SK-N-SH treated with all-trans-retinoic acid at 6 μM for 48 hours (cell line): Measurements from ENCODE around the gene ACTR2.

ENCODE experiments used
- ATAC-seq: fragments of 200-7000 bp; cut with Tn5 transposase; 3 replicates; pipeline ENCODE4 v1.9.1; 2020; ENCODE audit warnings: mild to moderate bottlenecking, moderate library complexity
- ARNTL ChIP-seq: fragments of 450-650 bp; formaldehyde crosslinking; IDR thresholded peaks from 2 replicates; pipeline ENCODE4 v1.5.0; 2020; ENCODE audit warnings: low read depth, mild to moderate bottlenecking, moderate library complexity, borderline replicate concordance
- BACH2 ChIP-seq: fragments of 250-450 bp; sonication (Bioruptor Pico); IDR thresholded peaks from 2 replicates; pipeline ENCODE4 v1.9.0; 2021; ENCODE audit warnings: mild to moderate bottlenecking, borderline replicate concordance
- ESRRG ChIP-seq: fragments of 250-450 bp; sonication (Bioruptor Pico); IDR thresholded peaks from 2 replicates; pipeline ENCODE4 v1.6.1; 2021; ENCODE audit warnings: mild to moderate bottlenecking
- GLIS3 ChIP-seq: fragments of 250-450 bp; sonication (Bioruptor Pico); IDR thresholded peaks from 2 replicates; pipeline ENCODE4 v1.5.0; 2020; ENCODE audit warnings: mild to moderate bottlenecking, moderate library complexity
- ISL1 ChIP-seq: fragments of 250-450 bp; sonication (Bioruptor Pico); IDR thresholded peaks from 2 replicates; pipeline ENCODE4 v2.1.2; 2022; ENCODE audit warnings: mild to moderate bottlenecking, moderate library complexity
- PPARA ChIP-seq: fragments of 250-450 bp; sonication (Bioruptor Pico); IDR thresholded peaks from 2 replicates; pipeline ENCODE4 v1.5.0; 2020; ENCODE audit warnings: mild to moderate bottlenecking, borderline replicate concordance
- RARB ChIP-seq: fragments of 250-450 bp; sonication (Bioruptor Pico); IDR thresholded peaks from 2 replicates; pipeline ENCODE4 v1.8.0; 2021; ENCODE audit warnings: mild to moderate bottlenecking, moderate library complexity
- SNAI2 ChIP-seq: fragments of 250-450 bp; sonication (Bioruptor Pico); IDR thresholded peaks from 2 replicates; pipeline ENCODE4 v1.5.0; 2020; ENCODE audit warnings: mild to moderate bottlenecking, moderate library complexity
- TCF4 ChIP-seq: fragments of 250-450 bp; sonication (Bioruptor Pico); IDR thresholded peaks from 2 replicates; pipeline ENCODE4 v1.8.0; 2021; ENCODE audit warnings: mild to moderate bottlenecking, moderate library complexity, borderline replicate concordance
- TOX ChIP-seq: fragments of 250-450 bp; sonication (Bioruptor Pico); IDR thresholded peaks from 2 replicates; pipeline ENCODE4 v1.8.0; 2021; ENCODE audit warnings: mild to moderate bottlenecking, moderate library complexity, borderline replicate concordance
- TSHZ2 ChIP-seq: fragments of 250-450 bp; sonication (Bioruptor Pico); IDR thresholded peaks from 2 replicates; pipeline ENCODE4 v1.5.0; 2020; ENCODE audit warnings: mild to moderate bottlenecking, moderate library complexity
- ZC3H10 ChIP-seq: fragments of 250-450 bp; sonication (Bioruptor Pico); IDR thresholded peaks from 2 replicates; pipeline ENCODE4 v1.5.1; 2021; ENCODE audit warnings: mild to moderate bottlenecking, moderate library complexity
- ZFP3 ChIP-seq: fragments of 250-450 bp; sonication (Bioruptor Pico); IDR thresholded peaks from 2 replicates; pipeline ENCODE4 v1.5.0; 2020; ENCODE audit warnings: mild to moderate bottlenecking, moderate library complexity
- ZFP30 ChIP-seq: fragments of 450-650 bp; formaldehyde crosslinking; IDR thresholded peaks from 2 replicates; pipeline ENCODE4 v1.5.0; 2022; ENCODE audit warnings: mild to moderate bottlenecking, moderate library complexity
- ZNF70 ChIP-seq: fragments of 450-650 bp; formaldehyde crosslinking; IDR thresholded peaks from 2 replicates; pipeline ENCODE4 v1.5.0; 2020; ENCODE audit warnings: mild to moderate bottlenecking, moderate library complexity
- ZNF8 ChIP-seq: fragments of 450-650 bp; formaldehyde crosslinking; IDR thresholded peaks from 2 replicates; pipeline ENCODE4 v1.5.0; 2020; ENCODE audit warnings: mild to moderate bottlenecking, moderate library complexity
- TF ChIP-seq, protein P1 (sequence below): fragments of 250-450 bp; sonication (Bioruptor Pico); IDR thresholded peaks from 2 replicates; pipeline ENCODE4 v1.8.0; 2020; ENCODE audit warnings: mild to moderate bottlenecking, moderate library complexity, borderline replicate concordance
- TF ChIP-seq, protein P2 (sequence below): fragments of 250-450 bp; sonication (Bioruptor Pico); IDR thresholded peaks from 2 replicates; pipeline ENCODE4 v1.8.0; 2021; ENCODE audit warnings: low read depth, mild to moderate bottlenecking, moderate library complexity, borderline replicate concordance
- TF ChIP-seq, protein P3 (sequence below): fragments of 250-450 bp; sonication (Bioruptor Pico); IDR thresholded peaks from 2 replicates; pipeline ENCODE4 v1.5.1; 2021; ENCODE audit warnings: mild to moderate bottlenecking, moderate library complexity

The ACTR2 gene

DNA sequence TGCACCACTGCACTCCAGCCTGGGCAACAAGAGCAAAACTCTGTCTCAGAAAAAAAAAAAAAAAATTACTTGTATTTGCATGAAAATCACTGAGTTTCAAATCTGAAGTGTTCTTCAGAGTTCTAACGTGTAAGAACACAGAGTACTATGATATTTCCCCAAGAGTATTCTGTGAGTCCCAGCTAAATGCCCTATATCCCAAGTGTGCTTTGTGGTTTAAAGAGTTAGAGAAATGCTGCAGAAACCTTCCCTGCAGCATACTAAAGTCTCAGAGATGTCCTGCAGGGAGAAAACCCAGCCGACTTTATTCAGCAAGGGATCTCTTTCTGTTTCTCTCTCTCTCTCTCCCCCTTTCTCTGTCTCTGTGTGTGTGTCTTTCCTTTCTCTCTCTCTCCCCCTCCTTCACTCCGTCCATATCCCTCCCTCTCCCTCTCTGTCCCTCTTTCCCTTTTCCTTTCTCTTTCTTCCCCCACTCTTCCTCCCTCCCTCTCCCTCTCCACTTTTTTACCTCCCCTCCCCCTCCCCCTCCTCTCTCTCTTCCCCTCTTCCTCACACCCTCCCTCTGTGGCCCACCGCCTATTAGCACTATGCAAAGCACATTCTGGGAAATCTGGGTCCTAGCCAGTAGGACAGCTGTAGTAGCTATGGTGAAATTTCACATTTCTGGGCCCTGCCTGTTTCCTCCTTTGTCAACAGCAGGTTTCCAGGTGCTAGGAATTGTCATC is 54.2 kb downstream of the ACTR2 start:
- no peak; the same call in 2 of the 3 replicates for ATAC-seq
- TF ChIP-seq TOX (CRISPR knock-in tag), result no peak
- TF ChIP-seq, all 23 proteins: peak for 0

GRCh38 chr2:65282477-65283053 is 54.9 kb downstream of the ACTR2 start:
- TF ChIP-seq GLIS3 (CRISPR knock-in tag) (no peak), ZFP3 (no peak), TSHZ2 (no peak), RARB (CRISPR knock-in tag) (no peak), ZNF70 (CRISPR knock-in tag) (no peak), ZFP30 (CRISPR knock-in tag) (no peak), SNAI2 (CRISPR knock-in tag) (no peak), ARNTL (no peak), ZNF8 (no peak)
- TF ChIP-seq, protein P1, sequence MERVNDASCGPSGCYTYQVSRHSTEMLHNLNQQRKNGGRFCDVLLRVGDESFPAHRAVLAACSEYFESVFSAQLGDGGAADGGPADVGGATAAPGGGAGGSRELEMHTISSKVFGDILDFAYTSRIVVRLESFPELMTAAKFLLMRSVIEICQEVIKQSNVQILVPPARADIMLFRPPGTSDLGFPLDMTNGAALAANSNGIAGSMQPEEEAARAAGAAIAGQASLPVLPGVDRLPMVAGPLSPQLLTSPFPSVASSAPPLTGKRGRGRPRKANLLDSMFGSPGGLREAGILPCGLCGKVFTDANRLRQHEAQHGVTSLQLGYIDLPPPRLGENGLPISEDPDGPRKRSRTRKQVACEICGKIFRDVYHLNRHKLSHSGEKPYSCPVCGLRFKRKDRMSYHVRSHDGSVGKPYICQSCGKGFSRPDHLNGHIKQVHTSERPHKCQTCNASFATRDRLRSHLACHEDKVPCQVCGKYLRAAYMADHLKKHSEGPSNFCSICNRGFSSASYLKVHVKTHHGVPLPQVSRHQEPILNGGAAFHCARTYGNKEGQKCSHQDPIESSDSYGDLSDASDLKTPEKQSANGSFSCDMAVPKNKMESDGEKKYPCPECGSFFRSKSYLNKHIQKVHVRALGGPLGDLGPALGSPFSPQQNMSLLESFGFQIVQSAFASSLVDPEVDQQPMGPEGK (CRISPR knock-in tag), result no peak
- TF ChIP-seq, protein P2, sequence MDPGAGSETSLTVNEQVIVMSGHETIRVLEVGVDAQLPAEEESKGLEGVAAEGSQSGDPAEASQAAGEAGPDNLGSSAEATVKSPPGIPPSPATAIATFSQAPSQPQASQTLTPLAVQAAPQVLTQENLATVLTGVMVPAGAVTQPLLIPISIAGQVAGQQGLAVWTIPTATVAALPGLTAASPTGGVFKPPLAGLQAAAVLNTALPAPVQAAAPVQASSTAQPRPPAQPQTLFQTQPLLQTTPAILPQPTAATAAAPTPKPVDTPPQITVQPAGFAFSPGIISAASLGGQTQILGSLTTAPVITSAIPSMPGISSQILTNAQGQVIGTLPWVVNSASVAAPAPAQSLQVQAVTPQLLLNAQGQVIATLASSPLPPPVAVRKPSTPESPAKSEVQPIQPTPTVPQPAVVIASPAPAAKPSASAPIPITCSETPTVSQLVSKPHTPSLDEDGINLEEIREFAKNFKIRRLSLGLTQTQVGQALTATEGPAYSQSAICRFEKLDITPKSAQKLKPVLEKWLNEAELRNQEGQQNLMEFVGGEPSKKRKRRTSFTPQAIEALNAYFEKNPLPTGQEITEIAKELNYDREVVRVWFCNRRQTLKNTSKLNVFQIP (CRISPR knock-in tag), result no peak
- TF ChIP-seq, protein P3, sequence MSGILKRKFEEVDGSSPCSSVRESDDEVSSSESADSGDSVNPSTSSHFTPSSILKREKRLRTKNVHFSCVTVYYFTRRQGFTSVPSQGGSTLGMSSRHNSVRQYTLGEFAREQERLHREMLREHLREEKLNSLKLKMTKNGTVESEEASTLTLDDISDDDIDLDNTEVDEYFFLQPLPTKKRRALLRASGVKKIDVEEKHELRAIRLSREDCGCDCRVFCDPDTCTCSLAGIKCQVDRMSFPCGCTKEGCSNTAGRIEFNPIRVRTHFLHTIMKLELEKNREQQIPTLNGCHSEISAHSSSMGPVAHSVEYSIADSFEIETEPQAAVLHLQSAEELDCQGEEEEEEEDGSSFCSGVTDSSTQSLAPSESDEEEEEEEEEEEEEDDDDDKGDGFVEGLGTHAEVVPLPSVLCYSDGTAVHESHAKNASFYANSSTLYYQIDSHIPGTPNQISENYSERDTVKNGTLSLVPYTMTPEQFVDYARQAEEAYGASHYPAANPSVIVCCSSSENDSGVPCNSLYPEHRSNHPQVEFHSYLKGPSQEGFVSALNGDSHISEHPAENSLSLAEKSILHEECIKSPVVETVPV (CRISPR knock-in tag), result no peak
- no peak; the same call in 2 of the 3 replicates for ATAC-seq

DNA sequence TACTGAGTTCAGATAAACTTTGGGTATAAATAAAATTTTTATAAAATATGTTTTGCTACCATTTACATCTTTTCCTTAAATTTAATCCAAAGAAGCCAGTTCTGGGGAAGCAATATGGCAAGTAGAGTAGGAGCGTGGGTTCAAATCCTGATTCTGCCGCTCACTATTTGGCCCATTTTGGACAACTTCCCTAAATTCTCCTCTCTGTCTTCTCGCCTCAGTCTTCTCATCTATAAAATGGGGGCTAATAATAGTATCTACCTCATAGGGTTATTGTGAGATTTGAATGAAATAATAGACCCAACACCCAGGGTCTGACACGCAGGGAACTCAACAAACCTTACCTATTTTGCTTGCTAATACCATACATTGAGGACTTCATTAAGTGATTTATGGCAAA is 59.7 kb downstream of the ACTR2 start:
- ATAC-seq, result no peak
- TF ChIP-seq, protein P1 (CRISPR knock-in tag), result no peak
- TF ChIP-seq ZFP30 (CRISPR knock-in tag) (no peak), ISL1 (CRISPR knock-in tag) (no peak)

DNA sequence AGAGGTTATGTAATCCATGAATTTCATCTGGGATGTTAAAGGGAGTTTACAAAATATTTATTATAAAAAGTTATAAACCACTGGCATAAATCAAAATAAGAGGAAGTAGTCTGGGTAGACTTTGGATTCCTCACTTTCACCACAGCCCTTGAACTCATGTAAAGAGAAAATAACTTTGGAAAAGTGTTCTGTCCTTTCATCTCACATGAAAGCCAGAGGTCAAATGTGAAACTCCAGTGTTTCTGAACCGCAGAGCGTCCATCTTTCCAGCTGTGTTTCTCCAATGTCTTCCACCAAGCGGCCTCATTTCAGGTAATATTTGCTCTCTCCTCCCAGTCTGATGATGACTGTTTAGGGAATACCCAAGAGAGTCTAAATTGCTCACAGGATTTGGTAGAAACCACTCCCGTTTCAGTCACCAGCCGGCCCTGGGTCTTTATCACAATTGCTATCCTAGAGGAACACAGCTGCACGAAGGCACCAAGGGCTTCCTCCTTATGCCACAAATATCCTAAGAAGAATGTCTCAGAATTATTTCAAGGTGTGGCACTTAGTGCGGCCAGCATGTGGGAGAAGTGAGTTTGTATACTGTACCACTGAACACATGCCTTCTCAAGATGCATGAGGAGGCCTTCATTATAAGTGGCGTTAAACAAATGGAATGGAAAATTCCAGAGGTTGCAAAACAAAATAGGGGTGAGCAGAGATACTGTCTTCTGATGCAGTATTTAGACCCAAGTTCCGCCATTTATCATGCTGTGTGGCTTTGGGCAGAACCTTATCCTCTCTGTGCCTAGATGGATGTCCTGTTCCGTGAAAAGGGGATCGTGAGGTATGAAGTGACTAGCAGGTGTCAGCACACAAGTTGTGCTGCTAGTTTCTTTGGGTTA is 63.8 kb downstream of the ACTR2 start:
- ATAC-seq, result no peak
- TF ChIP-seq PPARA (CRISPR knock-in tag) (no peak), TCF4 (CRISPR knock-in tag) (no peak), GLIS3 (CRISPR knock-in tag) (no peak), ZNF70 (CRISPR knock-in tag) (no peak), ISL1 (CRISPR knock-in tag) (no peak), ZFP30 (CRISPR knock-in tag) (no peak), ESRRG (CRISPR knock-in tag) (no peak), ZC3H10 (no peak), BACH2 (CRISPR knock-in tag) (no peak), ZNF8 (no peak), TOX (CRISPR knock-in tag) (no peak)
- TF ChIP-seq, protein P2 (CRISPR knock-in tag), result no peak
- TF ChIP-seq, protein P1 (CRISPR knock-in tag), result no peak
